HEK293 (cell line): ENCODE results near the gene PXYLP1.
"Not testable (repeated sequence)": the region's sequence is repeated elsewhere in the genome, so short reads cannot be mapped to it uniquely, and the experiment has no call there.

Experiments used
- CTCF ChIP-seq: fragments of 450-650 bp; formaldehyde crosslinking; IDR thresholded peaks from 2 replicates; pipeline ENCODE4 v1.5.1; 2016; ENCODE audit warnings: missing biosample characterization, missing genetic modification characterization
- MYNN ChIP-seq: fragments of 450-650 bp; formaldehyde crosslinking; IDR thresholded peaks from 2 replicates; pipeline ENCODE4 v1.5.1; 2016; ENCODE audit warnings: missing biosample characterization, missing genetic modification characterization, borderline replicate concordance
- ZBTB1 ChIP-seq: fragments of 450-650 bp; formaldehyde crosslinking; IDR thresholded peaks from 2 replicates; pipeline ENCODE4 v1.5.1; 2016; ENCODE audit warnings: missing biosample characterization, missing genetic modification characterization
- ZBTB26 ChIP-seq: fragments of 450-650 bp; formaldehyde crosslinking; optimal IDR thresholded peaks from 2 replicates; pipeline ENCODE3; 2016; ENCODE audit warnings: missing biosample characterization, mild to moderate bottlenecking, missing genetic modification characterization
- ZNF133 ChIP-seq: fragments of 450-650 bp; formaldehyde crosslinking; IDR thresholded peaks from 2 replicates; pipeline ENCODE4 v1.5.1; 2016; ENCODE audit warnings: missing biosample characterization, missing genetic modification characterization
- ZNF366 ChIP-seq: fragments of 450-650 bp; formaldehyde crosslinking; conservative IDR thresholded peaks from 2 replicates; pipeline ENCODE4 v1.5.1; 2016; ENCODE audit warnings: missing biosample characterization, missing genetic modification characterization
- ZNF785 ChIP-seq: fragments of 450-650 bp; formaldehyde crosslinking; IDR thresholded peaks from 2 replicates; pipeline ENCODE4 v1.5.1; 2016; ENCODE audit warnings: missing biosample characterization, missing genetic modification characterization

- TF ChIP-seq ZNF133, CTCF, MYNN, ZBTB1, ZNF366, ZNF785, ZBTB26 (tag by site-specific recombination): not testable (repeated sequence)
Observed at GRCh38 chr3:141211306-141211705, 20.3 kb upstream of the PXYLP1 start.
